ENCODE data around the gene GJB5.
A peak's percentile ranks its signal among the peaks of the same experiment; 100 is the strongest.

Gene GJB5

DNA sequence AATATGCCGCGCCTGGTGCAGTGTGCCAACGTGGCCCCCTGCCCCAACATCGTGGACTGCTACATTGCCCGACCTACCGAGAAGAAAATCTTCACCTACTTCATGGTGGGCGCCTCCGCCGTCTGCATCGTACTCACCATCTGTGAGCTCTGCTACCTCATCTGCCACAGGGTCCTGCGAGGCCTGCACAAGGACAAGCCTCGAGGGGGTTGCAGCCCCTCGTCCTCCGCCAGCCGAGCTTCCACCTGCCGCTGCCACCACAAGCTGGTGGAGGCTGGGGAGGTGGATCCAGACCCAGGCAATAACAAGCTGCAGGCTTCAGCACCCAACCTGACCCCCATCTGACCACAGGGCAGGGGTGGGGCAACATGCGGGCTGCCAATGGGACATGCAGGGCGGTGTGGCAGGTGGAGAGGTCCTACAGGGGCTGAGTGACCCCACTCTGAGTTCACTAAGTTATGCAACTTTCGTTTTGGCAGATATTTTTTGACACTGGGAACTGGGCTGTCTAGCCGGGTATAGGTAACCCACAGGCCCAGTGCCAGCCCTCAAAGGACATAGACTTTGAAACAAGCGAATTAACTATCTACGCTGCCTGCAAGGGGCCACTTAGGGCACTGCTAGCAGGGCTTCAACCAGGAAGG lies 30.5 kb downstream of the GJB5 start:
- TF ChIP-seq, protein P1, sequence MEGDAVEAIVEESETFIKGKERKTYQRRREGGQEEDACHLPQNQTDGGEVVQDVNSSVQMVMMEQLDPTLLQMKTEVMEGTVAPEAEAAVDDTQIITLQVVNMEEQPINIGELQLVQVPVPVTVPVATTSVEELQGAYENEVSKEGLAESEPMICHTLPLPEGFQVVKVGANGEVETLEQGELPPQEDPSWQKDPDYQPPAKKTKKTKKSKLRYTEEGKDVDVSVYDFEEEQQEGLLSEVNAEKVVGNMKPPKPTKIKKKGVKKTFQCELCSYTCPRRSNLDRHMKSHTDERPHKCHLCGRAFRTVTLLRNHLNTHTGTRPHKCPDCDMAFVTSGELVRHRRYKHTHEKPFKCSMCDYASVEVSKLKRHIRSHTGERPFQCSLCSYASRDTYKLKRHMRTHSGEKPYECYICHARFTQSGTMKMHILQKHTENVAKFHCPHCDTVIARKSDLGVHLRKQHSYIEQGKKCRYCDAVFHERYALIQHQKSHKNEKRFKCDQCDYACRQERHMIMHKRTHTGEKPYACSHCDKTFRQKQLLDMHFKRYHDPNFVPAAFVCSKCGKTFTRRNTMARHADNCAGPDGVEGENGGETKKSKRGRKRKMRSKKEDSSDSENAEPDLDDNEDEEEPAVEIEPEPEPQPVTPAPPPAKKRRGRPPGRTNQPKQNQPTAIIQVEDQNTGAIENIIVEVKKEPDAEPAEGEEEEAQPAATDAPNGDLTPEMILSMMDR (IDR thresholded peaks at IDR 0.05; ENCODE audit: low read length, missing control alignments): no peak
- no peak overlapping the region for H3K4me3 ChIP-seq (replicated peaks; ENCODE audit: low read depth, low read length)
- no peak for DNase-seq (ENCODE audit: low read depth)

- H3K4me3 ChIP-seq (replicated peaks; ENCODE audit: low read depth, low read length): no peak overlapping the region
- TF ChIP-seq, protein P1 (IDR thresholded peaks at IDR 0.05; ENCODE audit: low read length, missing control alignments): no peak
- DNase-seq (ENCODE audit: low read depth): no peak
Measured at GRCh38 chr1:34785875-34786470, 31.1 kb downstream of the GJB5 start.

DNA sequence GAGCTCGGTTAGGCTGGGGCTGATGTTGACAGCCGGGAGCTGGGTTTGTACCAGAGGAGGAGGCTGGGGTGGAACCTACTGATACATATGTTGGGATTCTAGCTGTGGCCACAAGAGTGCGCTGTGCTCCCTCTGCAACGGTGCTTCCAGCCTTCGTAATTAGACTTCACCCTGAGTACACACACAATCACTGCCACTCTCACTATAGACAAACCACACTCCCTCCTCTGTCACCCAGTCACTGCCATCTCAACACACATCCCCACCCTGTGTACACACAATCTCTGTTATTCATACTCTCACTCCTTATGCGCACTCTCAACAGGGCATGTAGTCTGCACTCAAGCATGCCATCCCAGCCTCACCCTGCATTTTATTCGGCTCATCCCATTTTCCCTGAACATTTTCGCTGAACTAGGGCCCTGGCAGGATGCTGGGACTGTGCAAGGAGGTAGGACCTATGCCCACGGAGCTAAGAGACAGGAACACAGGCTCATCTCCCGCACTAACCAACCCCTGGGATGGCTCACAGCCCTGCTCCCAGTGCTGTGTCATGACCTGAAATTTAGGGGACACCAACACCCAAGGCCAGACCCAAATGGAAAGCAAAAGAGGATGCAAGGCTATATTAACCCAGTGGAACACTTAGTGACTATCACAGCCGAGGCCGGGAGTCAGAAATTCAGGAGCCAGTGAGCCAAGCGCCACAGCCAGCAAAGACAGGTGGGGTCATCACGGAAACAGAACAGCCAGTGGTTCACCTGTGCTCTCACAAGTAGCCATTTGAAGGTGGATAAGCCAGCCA lies 31.9 kb downstream of the GJB5 start:
- TF ChIP-seq, protein P1 (IDR thresholded peaks at IDR 0.05; ENCODE audit: low read length, missing control alignments): peak; percentile 94
- DNase-seq (ENCODE audit: low read depth): peak; percentile 84

DNA sequence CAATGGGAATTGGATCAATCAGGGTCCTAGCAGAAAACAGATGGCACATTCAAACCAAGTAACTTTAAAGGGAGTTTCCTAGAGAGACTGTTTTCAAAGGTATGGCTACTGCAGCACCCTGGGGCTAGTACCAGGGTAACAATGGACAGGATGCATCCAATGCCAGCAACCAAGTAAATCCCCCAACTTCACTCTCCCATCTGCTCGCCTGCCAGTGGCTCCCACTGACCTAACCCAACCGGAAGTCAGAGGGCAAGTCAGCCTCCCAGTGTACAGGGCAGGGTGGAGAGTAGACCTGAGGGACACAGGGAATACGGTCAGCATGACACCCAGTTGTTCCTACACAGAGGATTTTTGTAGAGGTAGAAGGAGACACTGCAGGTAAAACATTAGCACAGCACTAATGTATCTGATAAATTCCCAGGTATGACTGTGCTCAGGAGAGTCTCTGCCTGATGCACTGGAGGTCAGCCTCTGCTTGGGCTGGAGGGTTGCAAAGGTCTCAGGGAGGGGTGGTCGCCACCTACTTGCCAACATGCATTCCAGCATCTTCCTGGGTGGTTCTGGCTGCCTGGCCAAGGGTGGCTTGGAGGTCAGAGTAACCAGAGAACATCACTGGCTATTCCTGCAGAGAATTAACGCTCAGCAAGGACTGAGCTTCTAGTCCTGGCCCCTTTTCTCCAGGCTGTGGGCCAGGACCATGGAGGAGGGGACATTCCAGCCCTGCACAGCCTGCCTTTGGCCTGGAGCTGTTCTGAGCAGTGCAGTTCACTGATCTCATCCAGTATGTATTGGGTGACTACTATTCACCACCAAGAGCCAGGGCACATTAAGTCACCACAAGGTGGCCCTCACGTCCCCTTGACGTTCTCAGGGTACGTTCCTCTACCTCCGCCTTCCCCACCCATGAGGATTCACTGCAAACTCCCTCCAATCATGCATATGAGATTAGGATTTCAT lies 32.9 kb downstream of the GJB5 start:
- DNase-seq (ENCODE audit: low read depth): peak; percentile 46
- TF ChIP-seq, protein P1 (IDR thresholded peaks at IDR 0.05; ENCODE audit: low read length, missing control alignments): peak; percentile 28

More for the DNA sequence above, 31.9 kb downstream of the GJB5 start:
- no peak overlapping the region for H3K4me3 ChIP-seq (replicated peaks; ENCODE audit: low read depth, low read length)

DNA sequence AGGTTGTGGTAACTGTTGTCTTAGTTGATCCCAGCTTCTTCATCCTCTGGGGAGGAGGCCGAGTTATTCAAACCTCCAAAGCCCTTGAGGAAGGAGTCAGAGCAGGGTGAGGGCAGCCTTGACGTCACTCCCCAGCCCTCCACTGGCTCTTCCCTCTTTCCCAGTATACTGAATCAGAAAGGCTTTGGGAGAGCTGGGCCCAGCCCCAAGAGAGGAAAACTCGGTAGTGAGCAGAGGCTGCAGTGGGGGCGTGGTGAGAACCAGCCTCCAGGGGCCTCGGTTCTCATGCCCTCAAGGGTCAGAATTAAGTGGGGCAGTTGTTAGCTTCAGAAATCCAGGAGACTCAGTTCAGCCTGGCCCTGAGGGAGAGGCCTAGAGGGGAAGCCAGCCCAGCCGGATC lies 36.1 kb downstream of the GJB5 start:
- no peak for DNase-seq (ENCODE audit: low read depth)
- no peak overlapping the region for H3K4me3 ChIP-seq (replicated peaks; ENCODE audit: low read depth, low read length)
- TF ChIP-seq, protein P1 (IDR thresholded peaks at IDR 0.05; ENCODE audit: low read length, missing control alignments): no peak

More for the DNA sequence above, 32.9 kb downstream of the GJB5 start:
- no peak overlapping the region for H3K4me3 ChIP-seq (replicated peaks; ENCODE audit: low read depth, low read length)

- DNase-seq (ENCODE audit: low read depth): no peak
- H3K4me3 ChIP-seq (replicated peaks; ENCODE audit: low read depth, low read length): no peak overlapping the region
- TF ChIP-seq, protein P1 (IDR thresholded peaks at IDR 0.05; ENCODE audit: low read length, missing control alignments): no peak
Measured at GRCh38 chr1:34792424-34792823, 37.6 kb downstream of the GJB5 start.

Data from fibroblast of pulmonary artery (primary cell).